Tibial nerve (tissue), 4 donors: ENCODE results near the gene MROH8. TPM values are rescaled to one million over a fixed set of nuclear protein-coding genes. Genes with fewer than 3 reads are reported as not detected.
A peak's percentile ranks its signal among the peaks of the same experiment; 100 is the strongest.

ENCODE experiments used
- DNase-seq, 2 donors: peaks; one replicate each; pipeline ENCODE4 v3.0.0-alpha.2; 2019; ENCODE audit warnings: low spot score in 2 of 2
- H3K27ac ChIP-seq, 4 donors: fragments of 200-600 bp; sonication (generic) in 3 of 4; one replicate each; pipeline ENCODE4 v1.5.1; 2017 to 2019; ENCODE audit warnings: mild to moderate bottlenecking in 1 of 4
- H3K27me3 ChIP-seq, 2 donors: fragments of 200-600 bp; sonication (generic) in 1 of 2; one replicate each; pipeline versions ENCODE4 v1.5.1 to v1.6.0; 2017 to 2019
- H3K36me3 ChIP-seq, 3 donors: fragments of 200-600 bp; sonication (generic); one replicate each; pipeline ENCODE4 v1.5.1; 2018 to 2019
- H3K4me1 ChIP-seq, 4 donors: fragments of 200-600 bp; sonication (generic) in 3 of 4; one replicate each; pipeline ENCODE4 v1.5.1; 2017 to 2019
- H3K4me3 ChIP-seq, 4 donors: fragments of 200-600 bp; sonication (generic) in 3 of 4; one replicate each; pipeline ENCODE4 v1.5.1; 2017 to 2019; ENCODE audit warnings: mild to moderate bottlenecking in 1 of 4, moderate library complexity in 1 of 4
- H3K9me3 ChIP-seq, 4 donors: fragments of 200-600 bp; sonication (generic) in 3 of 4; one replicate each; pipeline ENCODE4 v1.5.1; 2017 to 2019
- CTCF ChIP-seq, 5 experiments: fragments of 200-600 bp in 3 of 5; fragments of 450-650 bp in 2 of 5; sonication (generic) in 3 of 5; IDR thresholded peaks; one replicate each; pipeline ENCODE4 v1.5.1; 2016 to 2019; ENCODE audit warnings: antibody characterized with exemption in 5 of 5, mild to moderate bottlenecking in 3 of 5, moderate library complexity in 2 of 5
- EP300 ChIP-seq, 2 donors: sonication (generic); formaldehyde crosslinking; IDR thresholded peaks; one replicate each; pipeline ENCODE4 v1.6.1; 2017; ENCODE audit warnings: antibody characterized with exemption in 2 of 2, mild to moderate bottlenecking in 1 of 2
- POLR2A ChIP-seq, 2 donors: fragments of 450-650 bp; IDR thresholded peaks; one replicate each; pipeline ENCODE4 v1.6.1; 2017; ENCODE audit warnings: antibody characterized with exemption in 2 of 2, mild to moderate bottlenecking in 2 of 2, moderate library complexity in 2 of 2
- WGBS, 2 donors: methylation state at CpG; one replicate each; pipeline ENCODE4 v1.1.5; 2018; 5-methylcytosine and 5-hydroxymethylcytosine counted together
- total RNA-seq, 4 donors: library from RNA; depleted of rRNA; stranded (reverse); fragments of >200 nt; gene quantifications; one replicate each; pipeline ENCODE4 v1.1.0, GENCODE V29; 2016

Gene MROH8
- total RNA-seq, 4 donors from 2014 or later: 1.9 to 2.7 (median 2.4) TPM

GRCh38 chr20:37223053-37223452 lies 43.7 kb upstream of the MROH8 start:
- Histone ChIP-seq H3K36me3 (peaks cover 0 to 70% (median 25%) of the 10 kb centered on the region in 3 donors), H3K27ac (no peak overlapping the region), H3K4me3 (no peak overlapping the region), H3K9me3 (no peaks in the 10 kb centered on the region), H3K4me1 (peaks cover 0 to 50% (median 12%) of the 10 kb centered on the region in 4 donors), H3K27me3 (no peaks in the 10 kb centered on the region)
- peak in 1 of 2 donors; percentile 33 for DNase-seq
- TF ChIP-seq EP300 (IDR thresholded peaks at IDR 0.05): peak in 1 of 2 donors; percentile 13
- TF ChIP-seq CTCF (IDR thresholded peaks at IDR 0.05): no peak
- no peak for TF ChIP-seq POLR2A (IDR thresholded peaks at IDR 0.05)

- H3K4me1 ChIP-seq: peaks cover 0 to 40% (median 10%) of the 10 kb centered on the region in 4 donors
Observed at GRCh38 chr20:37222086-37222485, 42.7 kb upstream of the MROH8 start.

GRCh38 chr20:37220731-37221130 lies 41.4 kb upstream of the MROH8 start:
- TF ChIP-seq CTCF (IDR thresholded peaks at IDR 0.05) (no peak), POLR2A (IDR thresholded peaks at IDR 0.05) (no peak), EP300 (IDR thresholded peaks at IDR 0.05) (no peak)
- 33% methylated on average over 3 of the region's 3 CpGs for WGBS, 2 donors
- DNase-seq: no peak
- Histone ChIP-seq H3K27me3 (no peaks in the 10 kb centered on the region), H3K36me3 (peaks cover 0 to 70% (median 20%) of the 10 kb centered on the region in 3 donors), H3K4me3 (no peak overlapping the region), H3K4me1 (peaks cover 0 to 28% (median 5%) of the 10 kb centered on the region in 4 donors), H3K9me3 (no peaks in the 10 kb centered on the region), H3K27ac (peak overlapping the region in 1 of 4 donors; percentile 5)

More at GRCh38 chr20:37222086-37222485, 42.7 kb upstream of the MROH8 start:
- Histone ChIP-seq H3K4me3 (no peak overlapping the region), H3K27ac (no peak overlapping the region), H3K36me3 (peaks cover 0 to 70% (median 25%) of the 10 kb centered on the region in 3 donors), H3K27me3 (no peaks in the 10 kb centered on the region), H3K9me3 (no peaks in the 10 kb centered on the region)
- no peak for TF ChIP-seq CTCF (IDR thresholded peaks at IDR 0.05)
- TF ChIP-seq POLR2A (IDR thresholded peaks at IDR 0.05): no peak
- no peak for TF ChIP-seq EP300 (IDR thresholded peaks at IDR 0.05)
- no peak for DNase-seq
- 91 to 93% methylated on average over 4 of the region's 4 CpGs for WGBS, 2 donors

- Histone ChIP-seq H3K4me1 (peaks cover 0 to 28% (median 5%) of the 10 kb centered on the region in 4 donors), H3K9me3 (no peaks in the 10 kb centered on the region), H3K27me3 (no peaks in the 10 kb centered on the region), H3K27ac (no peak overlapping the region), H3K4me3 (no peak overlapping the region), H3K36me3 (peaks cover 0 to 66% (median 13%) of the 10 kb centered on the region in 3 donors)
- 47 to 50% methylated on average over 10 of the region's 10 CpGs for WGBS, 2 donors
- TF ChIP-seq POLR2A (IDR thresholded peaks at IDR 0.05) (no peak), EP300 (IDR thresholded peaks at IDR 0.05) (no peak), CTCF (IDR thresholded peaks at IDR 0.05) (no peak)
- DNase-seq: no peak
Observed at GRCh38 chr20:37219751-37220668, 40.7 kb upstream of the MROH8 start.

GRCh38 chr20:37218976-37219375 lies 39.6 kb upstream of the MROH8 start:
- Histone ChIP-seq H3K27me3 (no peaks in the 10 kb centered on the region), H3K4me3 (no peak overlapping the region), H3K9me3 (no peaks in the 10 kb centered on the region), H3K4me1 (peaks cover 0 to 28% (median 5%) of the 10 kb centered on the region in 4 donors), H3K36me3 (peaks cover 0 to 64% (median 4%) of the 10 kb centered on the region in 3 donors), H3K27ac (no peak overlapping the region)
- TF ChIP-seq CTCF (IDR thresholded peaks at IDR 0.05): no peak
- no peak for TF ChIP-seq POLR2A (IDR thresholded peaks at IDR 0.05)
- TF ChIP-seq EP300 (IDR thresholded peaks at IDR 0.05): no peak
- 67 to 74% methylated on average over 4 of the region's 4 CpGs for WGBS, 2 donors
- DNase-seq: no peak
